ENCODE measurements around the gene SRRT. TPM values are rescaled to one million over a fixed set of nuclear protein-coding genes. Genes with fewer than 3 reads are reported as not detected.
"Not testable (repeated sequence)": the region's sequence is repeated elsewhere in the genome, so short reads cannot be mapped to it uniquely, and the experiment has no call there.

SRRT gene
- total RNA-seq, 2 experiments from 2014 or later, result 262 to 280 TPM

GRCh38 chr7:100910443-100910842 is 35.5 kb downstream of the SRRT start:
- H3K4me3 Mint-ChIP-seq; POLR2A ChIA-PET; H3K36me3 Mint-ChIP-seq (ENCODE audit: low read depth); H3K27ac Mint-ChIP-seq; DNase-seq; H3K9me3 Mint-ChIP-seq; H3K27me3 Mint-ChIP-seq; H3K4me1 Mint-ChIP-seq: not testable (repeated sequence)
- CTCF ChIA-PET, result interaction anchor here (1.5 kb wide), 1 partner anchor 48 kb away, joined by 3 read pairs; no protein-coding TSS in a partner anchor

DNA sequence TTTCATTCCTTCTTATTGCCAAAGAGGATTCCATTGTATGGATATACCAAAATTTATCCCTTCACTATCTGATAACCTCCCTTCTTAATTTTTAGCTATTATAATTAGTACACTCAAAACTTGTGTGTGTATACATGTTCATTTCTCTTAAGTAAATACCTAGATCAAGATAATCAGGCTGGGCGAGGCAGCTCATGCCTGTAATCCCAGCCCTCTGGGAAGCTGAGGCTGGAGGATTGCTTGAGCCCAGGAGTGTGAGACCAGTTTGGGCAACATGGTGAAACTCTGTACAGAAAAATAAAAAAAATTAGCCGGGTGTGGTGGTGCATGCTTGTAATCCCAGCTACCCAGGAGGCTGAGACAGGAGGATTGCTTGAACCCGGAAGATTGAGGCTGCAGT is 36.6 kb downstream of the SRRT start:
- Mint-ChIP-seq H3K27me3 (no peaks in the 10 kb centered on the region), H3K27ac (no peak overlapping the region), H3K4me3 (no peak overlapping the region), H3K4me1 (peaks cover 2% of the 10 kb centered on the region), H3K36me3 (ENCODE audit: low read depth) (no peaks in the 10 kb centered on the region), H3K9me3 (peaks cover 4% of the 10 kb centered on the region)
- no peak for DNase-seq
- ChIA-PET POLR2A (no interaction called here), CTCF (no interaction called here)

DNA sequence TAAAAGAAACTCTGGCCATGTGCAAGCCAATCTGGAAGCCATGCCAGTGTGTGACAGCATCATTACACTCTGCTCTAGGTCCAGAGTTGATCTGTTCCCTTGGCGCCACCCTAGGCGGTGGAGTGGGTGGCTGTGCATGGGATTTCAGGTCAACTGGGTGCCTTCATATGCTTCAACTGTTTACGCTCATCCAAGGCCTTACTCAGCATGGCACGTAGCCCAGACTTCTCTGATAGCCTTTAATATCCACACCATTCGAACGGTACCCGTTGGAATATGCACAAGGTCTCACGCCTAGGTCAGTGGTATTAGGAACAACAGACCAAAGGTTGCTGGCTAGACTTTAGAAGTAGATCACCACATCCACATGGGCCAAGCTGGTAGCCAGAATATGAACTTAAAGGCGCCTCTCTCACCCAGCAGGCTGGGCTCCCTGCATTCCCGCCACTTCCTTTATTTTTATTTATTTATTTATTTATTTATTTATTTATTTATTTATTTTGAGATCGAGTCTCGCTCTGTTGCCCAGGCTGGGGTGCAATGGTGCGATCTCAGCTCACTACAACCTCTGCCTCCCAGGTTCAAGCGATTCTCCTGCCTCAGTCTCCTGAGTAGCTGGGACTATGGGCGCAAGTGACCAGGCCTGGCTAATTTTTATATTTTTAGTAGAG is 39.4 kb downstream of the SRRT start:
- DNase-seq, result no peak
- Mint-ChIP-seq H3K4me3 (no peak overlapping the region), H3K27ac (no peak overlapping the region), H3K36me3 (ENCODE audit: low read depth) (no peaks in the 10 kb centered on the region), H3K4me1 (peaks cover 2% of the 10 kb centered on the region), H3K27me3 (no peaks in the 10 kb centered on the region), H3K9me3 (no peaks in the 10 kb centered on the region)
- ChIA-PET POLR2A (no interaction called here), CTCF (no interaction called here)

- ChIA-PET POLR2A (no interaction called here), CTCF (interaction anchor here (0.8 kb wide), 1 partner anchor 29 kb away, joined by 3 read pairs; no protein-coding TSS in a partner anchor)
- DNase-seq, result no peak
- no peaks in the 10 kb centered on the region for H3K9me3 Mint-ChIP-seq
- no peaks in the 10 kb centered on the region for H3K36me3 Mint-ChIP-seq (ENCODE audit: low read depth)
- no peaks in the 10 kb centered on the region for H3K27me3 Mint-ChIP-seq
- H3K4me3 Mint-ChIP-seq, result no peak overlapping the region
- H3K27ac Mint-ChIP-seq, result no peak overlapping the region
- H3K4me1 Mint-ChIP-seq, result peaks cover 2% of the 10 kb centered on the region
Observed at GRCh38 chr7:100914879-100915447, 40.1 kb downstream of the SRRT start.

GRCh38 chr7:100919335-100919734 is 44.4 kb downstream of the SRRT start:
- H3K9me3 Mint-ChIP-seq; H3K27ac Mint-ChIP-seq; POLR2A ChIA-PET; H3K27me3 Mint-ChIP-seq; DNase-seq; CTCF ChIA-PET; H3K4me3 Mint-ChIP-seq; H3K36me3 Mint-ChIP-seq (ENCODE audit: low read depth); H3K4me1 Mint-ChIP-seq: not testable (repeated sequence)

- CTCF ChIA-PET, result interaction anchor here (0.7 kb wide), 1 partner anchor 12 kb away, joined by 7 read pairs; no protein-coding TSS in a partner anchor
- H3K36me3 Mint-ChIP-seq (ENCODE audit: low read depth); H3K4me3 Mint-ChIP-seq; H3K9me3 Mint-ChIP-seq; DNase-seq; H3K27ac Mint-ChIP-seq; H3K4me1 Mint-ChIP-seq; POLR2A ChIA-PET; H3K27me3 Mint-ChIP-seq: not testable (repeated sequence)
Observed at GRCh38 chr7:100919779-100920437, 45.0 kb downstream of the SRRT start.

DNA sequence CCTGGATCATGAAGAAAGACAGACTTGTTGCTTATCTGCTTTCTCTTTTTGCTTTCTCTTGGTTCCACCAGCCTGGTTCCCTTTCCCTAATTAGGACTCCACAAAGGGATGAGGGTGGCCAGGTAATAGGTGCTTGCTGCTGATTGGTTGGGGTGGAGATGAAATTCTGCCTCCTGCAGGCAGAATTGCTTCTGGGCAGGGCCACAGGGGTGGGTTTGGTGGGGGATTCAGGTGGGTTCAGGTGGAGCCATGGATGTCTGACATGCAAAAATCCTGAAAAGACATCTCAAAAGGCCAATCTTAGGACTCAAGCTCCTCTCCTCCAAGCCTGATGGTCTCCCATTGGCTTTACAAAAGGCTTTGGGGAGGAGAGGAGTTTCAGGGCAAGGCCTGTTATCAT is 46.1 kb downstream of the SRRT start:
- no peaks in the 10 kb centered on the region for H3K4me1 Mint-ChIP-seq
- H3K36me3 Mint-ChIP-seq (ENCODE audit: low read depth), result no peaks in the 10 kb centered on the region
- no peak overlapping the region for H3K27ac Mint-ChIP-seq
- CTCF ChIA-PET, result no interaction called here
- H3K9me3 Mint-ChIP-seq, result no peaks in the 10 kb centered on the region
- H3K27me3 Mint-ChIP-seq, result peaks cover 9% of the 10 kb centered on the region
- DNase-seq, result no peak
- H3K4me3 Mint-ChIP-seq, result no peak overlapping the region
- POLR2A ChIA-PET, result no interaction called here

DNA sequence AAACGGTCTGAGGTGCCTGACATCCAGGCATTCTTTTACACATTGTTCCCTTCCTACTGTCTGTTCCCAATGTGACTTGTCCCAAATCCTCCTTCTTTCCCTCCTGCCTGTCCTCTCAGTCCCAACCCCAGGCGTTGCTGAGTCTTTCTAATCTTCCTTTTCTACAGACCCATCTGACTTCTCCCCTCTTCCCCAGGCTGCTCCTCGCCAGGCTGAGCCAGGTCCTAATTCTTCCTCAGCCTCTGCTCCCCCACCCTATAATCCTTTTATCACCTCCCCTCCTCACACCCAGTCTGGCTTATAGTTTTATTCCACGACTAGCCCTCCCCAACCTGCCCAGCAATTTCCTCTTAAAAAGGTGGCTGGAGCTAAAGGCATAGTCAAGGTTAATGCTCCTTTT is 48.7 kb downstream of the SRRT start:
- DNase-seq; CTCF ChIA-PET; H3K4me1 Mint-ChIP-seq; H3K4me3 Mint-ChIP-seq; H3K36me3 Mint-ChIP-seq (ENCODE audit: low read depth); H3K9me3 Mint-ChIP-seq; H3K27me3 Mint-ChIP-seq; H3K27ac Mint-ChIP-seq; POLR2A ChIA-PET: not testable (repeated sequence)

GRCh38 chr7:100929808-100930174 is 54.9 kb downstream of the SRRT start:
- H3K27me3 Mint-ChIP-seq, result peaks cover 3% of the 10 kb centered on the region
- DNase-seq, result no peak
- ChIA-PET POLR2A (no interaction called here), CTCF (interaction anchor here (0.6 kb wide), 1 partner anchor 297 kb away, joined by 4 read pairs; no protein-coding TSS in a partner anchor)
- H3K9me3 Mint-ChIP-seq, result no peaks in the 10 kb centered on the region
- no peak overlapping the region for H3K27ac Mint-ChIP-seq
- no peaks in the 10 kb centered on the region for H3K36me3 Mint-ChIP-seq (ENCODE audit: low read depth)
- H3K4me1 Mint-ChIP-seq, result no peaks in the 10 kb centered on the region
- no peak overlapping the region for H3K4me3 Mint-ChIP-seq

DNA sequence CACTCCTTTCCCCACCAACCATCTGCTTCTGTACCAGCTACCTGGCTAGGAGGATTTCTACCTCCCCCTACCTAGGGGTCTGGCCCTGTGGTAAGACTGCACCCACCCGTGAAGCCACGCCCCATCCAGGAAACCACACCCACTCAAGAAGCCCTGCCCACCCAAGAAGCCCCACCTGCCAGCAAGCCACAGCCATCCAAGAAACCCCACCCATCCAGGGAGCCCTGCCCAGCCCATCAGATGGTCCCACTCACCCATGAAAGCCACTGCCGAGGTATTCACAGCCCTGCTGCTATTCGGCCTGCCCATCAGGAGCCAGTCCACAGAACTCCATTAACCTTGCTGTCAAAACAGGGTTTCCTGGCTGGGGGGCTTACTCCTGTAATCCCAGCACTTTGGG is 58.8 kb downstream of the SRRT start:
- ChIA-PET POLR2A (no interaction called here), CTCF (interaction anchor here (1.0 kb wide), 1 partner anchor 25 kb away, joined by 3 read pairs; no protein-coding TSS in a partner anchor)
- no peaks in the 10 kb centered on the region for H3K4me1 Mint-ChIP-seq

DNA sequence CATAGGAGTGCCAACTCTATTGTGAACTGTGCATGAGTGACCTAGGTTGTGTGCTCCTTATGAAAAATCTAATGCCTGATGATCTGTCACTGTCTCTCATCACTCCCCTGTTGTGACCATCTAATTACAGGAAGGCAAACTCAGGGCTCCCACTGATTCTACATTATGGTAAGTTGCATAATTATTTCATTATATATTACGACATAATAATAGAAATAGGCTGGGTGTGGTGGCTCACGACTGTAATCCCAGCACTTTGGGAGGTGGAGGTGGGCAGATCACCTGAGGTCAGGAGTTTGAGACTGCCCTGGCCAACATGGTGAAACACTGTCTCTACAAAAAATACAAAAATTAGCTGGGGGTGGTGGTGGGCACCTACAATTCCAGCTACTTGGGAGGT is 60.5 kb downstream of the SRRT start:
- H3K4me3 Mint-ChIP-seq; POLR2A ChIA-PET; H3K4me1 Mint-ChIP-seq; H3K9me3 Mint-ChIP-seq; DNase-seq; H3K27me3 Mint-ChIP-seq; H3K36me3 Mint-ChIP-seq (ENCODE audit: low read depth); H3K27ac Mint-ChIP-seq: not testable (repeated sequence)
- CTCF ChIA-PET, result interaction anchor here (0.7 kb wide), 1 partner anchor 77 kb away, joined by 3 read pairs; no protein-coding TSS in a partner anchor

More for the DNA sequence above, 58.8 kb downstream of the SRRT start:
- Mint-ChIP-seq H3K27me3 (peaks cover 7% of the 10 kb centered on the region), H3K36me3 (ENCODE audit: low read depth) (no peaks in the 10 kb centered on the region), H3K9me3 (no peaks in the 10 kb centered on the region), H3K27ac (no peak overlapping the region), H3K4me3 (no peak overlapping the region)
- DNase-seq, result no peak

DNA sequence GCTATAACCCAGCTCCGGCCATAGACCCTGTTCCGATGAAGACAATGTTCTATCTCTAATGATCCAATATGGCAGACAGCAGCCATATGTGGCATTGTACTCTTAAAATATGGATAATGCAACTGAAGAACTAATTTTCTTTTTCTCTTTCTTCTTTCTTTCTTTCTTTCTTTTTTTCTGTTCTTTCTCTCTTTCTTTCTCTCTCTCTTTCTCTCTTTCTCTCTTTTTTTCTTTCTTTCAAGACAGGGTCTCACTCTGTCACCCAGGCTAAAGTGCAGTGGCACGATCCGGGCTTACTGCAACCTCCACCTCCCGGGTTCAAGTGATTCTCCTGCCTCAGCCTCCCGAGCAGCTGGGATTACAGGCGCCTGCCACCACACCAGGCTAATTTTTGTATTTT is 61.3 kb downstream of the SRRT start:
- H3K27me3 Mint-ChIP-seq; H3K36me3 Mint-ChIP-seq (ENCODE audit: low read depth); POLR2A ChIA-PET; H3K27ac Mint-ChIP-seq; H3K4me3 Mint-ChIP-seq; H3K4me1 Mint-ChIP-seq; H3K9me3 Mint-ChIP-seq; CTCF ChIA-PET; DNase-seq: not testable (repeated sequence)
